Breast epithelium (tissue), 3 donors: ENCODE results near the gene ACAD11.

Experiments
- POLR2A ChIP-seq: fragments of 450-650 bp; IDR thresholded peaks from one replicate; pipeline ENCODE4 v1.6.1; 2016; ENCODE audit warnings: antibody characterized with exemption, mild to moderate bottlenecking, moderate library complexity
- POLR2AphosphoS5 ChIP-seq, 3 donors: sonication (generic); formaldehyde crosslinking; IDR thresholded peaks; one replicate each; pipeline ENCODE4 v1.6.1; 2017; ENCODE audit warnings: antibody characterized with exemption in 3 of 3
- TF ChIP-seq, protein P1 (sequence below), 3 donors: fragments of 450-650 bp; IDR thresholded peaks; one replicate each; pipeline ENCODE4 v1.5.1; 2016 to 2017; ENCODE audit warnings: antibody characterized with exemption in 3 of 3, mild to moderate bottlenecking in 3 of 3, moderate library complexity in 3 of 3

DNA sequence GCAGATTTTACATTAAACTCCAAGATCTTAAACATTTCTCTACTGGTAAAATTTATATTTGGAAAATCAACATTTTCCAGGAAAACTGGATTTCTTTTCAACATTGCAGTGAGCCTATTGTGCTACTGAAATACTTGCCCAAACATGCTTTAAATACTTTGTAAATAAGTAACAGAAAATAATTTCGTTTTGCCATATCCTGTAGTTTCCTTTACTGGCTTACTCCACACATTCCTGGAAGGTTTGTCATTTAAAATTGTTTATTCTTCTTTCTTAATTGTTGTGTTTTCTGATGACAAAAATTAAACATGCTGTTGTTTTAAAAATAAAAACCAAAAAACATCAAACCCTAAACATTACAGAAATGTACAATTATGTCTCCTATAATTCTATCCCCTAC is 22.0 kb downstream of the ACAD11 start:
- TF ChIP-seq, protein P1, sequence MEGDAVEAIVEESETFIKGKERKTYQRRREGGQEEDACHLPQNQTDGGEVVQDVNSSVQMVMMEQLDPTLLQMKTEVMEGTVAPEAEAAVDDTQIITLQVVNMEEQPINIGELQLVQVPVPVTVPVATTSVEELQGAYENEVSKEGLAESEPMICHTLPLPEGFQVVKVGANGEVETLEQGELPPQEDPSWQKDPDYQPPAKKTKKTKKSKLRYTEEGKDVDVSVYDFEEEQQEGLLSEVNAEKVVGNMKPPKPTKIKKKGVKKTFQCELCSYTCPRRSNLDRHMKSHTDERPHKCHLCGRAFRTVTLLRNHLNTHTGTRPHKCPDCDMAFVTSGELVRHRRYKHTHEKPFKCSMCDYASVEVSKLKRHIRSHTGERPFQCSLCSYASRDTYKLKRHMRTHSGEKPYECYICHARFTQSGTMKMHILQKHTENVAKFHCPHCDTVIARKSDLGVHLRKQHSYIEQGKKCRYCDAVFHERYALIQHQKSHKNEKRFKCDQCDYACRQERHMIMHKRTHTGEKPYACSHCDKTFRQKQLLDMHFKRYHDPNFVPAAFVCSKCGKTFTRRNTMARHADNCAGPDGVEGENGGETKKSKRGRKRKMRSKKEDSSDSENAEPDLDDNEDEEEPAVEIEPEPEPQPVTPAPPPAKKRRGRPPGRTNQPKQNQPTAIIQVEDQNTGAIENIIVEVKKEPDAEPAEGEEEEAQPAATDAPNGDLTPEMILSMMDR (IDR thresholded peaks at IDR 0.05): no peak
- TF ChIP-seq POLR2AphosphoS5 (IDR thresholded peaks at IDR 0.05): no peak
- no peak for TF ChIP-seq POLR2A
